22Rv1 (cell line): Measurements from ENCODE around the gene WDR5.
"Not testable (repeated sequence)": the region's sequence is repeated elsewhere in the genome, so short reads cannot be mapped to it uniquely, and the experiment has no call there.

Experiments used
- H3K27ac ChIP-seq: fragments of 450-650 bp; 2 replicates; pipeline ENCODE4 v1.5.1; 2017
- ZFX ChIP-seq: fragments of 450-650 bp; IDR thresholded peaks from 2 replicates; pipeline ENCODE4 v1.6.1; 2017; ENCODE audit warnings: antibody characterized with exemption, borderline replicate concordance
- TF ChIP-seq, protein P1 (sequence below): fragments of 450-650 bp; IDR thresholded peaks from 2 replicates; pipeline ENCODE4 v1.5.1; 2017; ENCODE audit warnings: mild to moderate bottlenecking

WDR5 gene

DNA sequence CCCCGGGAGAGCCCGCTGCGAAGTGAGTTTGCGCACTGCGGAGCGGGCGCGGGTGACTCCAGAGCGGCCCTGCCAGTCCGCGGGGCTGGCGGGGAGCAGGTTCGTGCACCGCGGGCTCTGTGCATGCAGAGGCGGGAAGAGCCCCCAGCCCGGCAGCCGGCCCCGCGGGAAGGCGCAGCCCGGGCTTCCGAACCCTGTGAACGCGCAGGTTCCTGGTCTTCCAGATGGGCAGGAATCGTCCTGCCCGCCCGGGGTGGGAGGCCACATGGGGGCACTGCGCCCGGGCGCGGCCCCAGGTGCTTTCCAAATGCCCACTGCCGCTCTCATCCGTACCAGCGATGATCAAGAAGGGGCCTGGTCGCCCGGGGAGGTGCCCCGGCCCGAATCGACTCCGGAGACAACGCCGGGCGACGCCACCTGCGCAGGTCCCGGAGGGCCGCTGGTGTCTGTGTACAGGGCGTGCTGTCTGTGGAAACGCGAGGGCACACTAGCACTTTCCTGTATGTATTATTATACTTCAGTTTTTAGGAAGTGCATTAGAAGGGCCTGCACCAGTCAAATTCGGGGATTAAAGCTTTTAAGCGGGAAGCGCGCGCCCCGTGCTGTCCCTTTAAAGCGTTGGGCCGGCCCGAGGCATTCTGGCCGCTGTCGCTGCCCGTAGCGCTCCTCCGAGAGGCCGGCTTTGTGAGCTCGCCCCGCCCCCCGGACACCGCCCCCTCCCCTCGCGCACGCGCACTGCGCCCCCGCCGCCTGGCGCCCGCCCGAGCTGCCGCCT is at the start of gene WDR5:
WDR5 (plus strand) TSS at position 740 of the 775 bp plus-strand sequence. CDS start 3,796 bp downstream, outside the sequence.
- peak within 1 kb of the TSS; percentile 92 for H3K27ac ChIP-seq
- TF ChIP-seq, protein P1, sequence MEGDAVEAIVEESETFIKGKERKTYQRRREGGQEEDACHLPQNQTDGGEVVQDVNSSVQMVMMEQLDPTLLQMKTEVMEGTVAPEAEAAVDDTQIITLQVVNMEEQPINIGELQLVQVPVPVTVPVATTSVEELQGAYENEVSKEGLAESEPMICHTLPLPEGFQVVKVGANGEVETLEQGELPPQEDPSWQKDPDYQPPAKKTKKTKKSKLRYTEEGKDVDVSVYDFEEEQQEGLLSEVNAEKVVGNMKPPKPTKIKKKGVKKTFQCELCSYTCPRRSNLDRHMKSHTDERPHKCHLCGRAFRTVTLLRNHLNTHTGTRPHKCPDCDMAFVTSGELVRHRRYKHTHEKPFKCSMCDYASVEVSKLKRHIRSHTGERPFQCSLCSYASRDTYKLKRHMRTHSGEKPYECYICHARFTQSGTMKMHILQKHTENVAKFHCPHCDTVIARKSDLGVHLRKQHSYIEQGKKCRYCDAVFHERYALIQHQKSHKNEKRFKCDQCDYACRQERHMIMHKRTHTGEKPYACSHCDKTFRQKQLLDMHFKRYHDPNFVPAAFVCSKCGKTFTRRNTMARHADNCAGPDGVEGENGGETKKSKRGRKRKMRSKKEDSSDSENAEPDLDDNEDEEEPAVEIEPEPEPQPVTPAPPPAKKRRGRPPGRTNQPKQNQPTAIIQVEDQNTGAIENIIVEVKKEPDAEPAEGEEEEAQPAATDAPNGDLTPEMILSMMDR: peak; percentile 27; the same call in 1 of the 2 replicates
- no peak for TF ChIP-seq ZFX

DNA sequence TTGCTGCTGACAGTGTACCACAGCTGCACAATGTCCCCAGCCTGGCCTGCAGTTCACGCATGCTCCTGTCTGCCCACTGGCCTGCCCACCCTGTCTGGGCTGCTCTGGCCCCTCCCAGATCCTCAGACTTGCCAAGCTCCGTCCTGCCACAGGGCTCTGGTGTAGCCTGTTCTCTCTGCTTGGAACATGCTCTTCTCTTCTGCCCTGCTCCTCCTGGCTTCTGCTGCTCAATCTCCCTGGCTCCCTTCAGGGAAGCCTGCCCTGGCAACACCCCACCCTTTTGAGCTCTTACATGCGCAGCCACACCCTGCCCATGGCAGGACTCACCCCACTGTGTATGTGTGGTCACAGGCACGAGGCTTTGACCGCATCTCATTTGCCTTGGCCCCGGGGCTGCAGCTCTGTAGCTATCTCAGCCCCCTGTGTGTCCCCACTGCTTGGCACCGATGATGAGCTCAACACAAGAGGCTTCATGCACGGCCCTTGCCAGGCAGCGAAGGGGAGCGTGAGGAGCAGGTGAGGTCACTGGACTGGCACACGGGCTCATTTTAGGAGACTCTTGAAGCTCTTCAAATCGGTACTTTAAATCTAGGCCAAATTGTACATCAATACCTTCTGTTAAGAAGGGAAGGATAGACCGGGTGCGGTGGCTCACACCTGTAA is 47.7 kb upstream of the WDR5 start:
- TF ChIP-seq ZFX: no peak
- TF ChIP-seq, protein P1: no peak
- H3K27ac ChIP-seq: no peak overlapping the region

DNA sequence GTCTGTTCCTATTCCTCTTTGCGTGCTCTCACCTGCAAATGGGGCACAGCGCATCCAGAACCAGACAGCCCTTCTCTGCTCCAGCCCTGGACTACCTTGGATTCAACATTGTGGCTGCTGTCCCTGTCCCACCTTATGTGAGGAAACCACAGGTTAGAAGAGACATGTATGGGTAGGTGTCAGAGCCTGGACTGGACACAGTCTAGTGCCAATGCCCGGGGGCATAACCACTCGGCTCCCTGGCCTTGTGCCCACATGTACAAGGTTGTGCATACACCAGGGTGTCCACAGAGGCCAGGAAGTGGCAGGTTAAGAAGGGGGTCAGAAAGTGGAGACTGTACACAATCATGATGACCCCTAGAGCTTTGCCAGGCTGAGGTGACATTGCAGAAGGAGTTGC is 45.9 kb upstream of the WDR5 start:
- H3K27ac ChIP-seq: no peak overlapping the region
- TF ChIP-seq, protein P1: no peak
- no peak for TF ChIP-seq ZFX

DNA sequence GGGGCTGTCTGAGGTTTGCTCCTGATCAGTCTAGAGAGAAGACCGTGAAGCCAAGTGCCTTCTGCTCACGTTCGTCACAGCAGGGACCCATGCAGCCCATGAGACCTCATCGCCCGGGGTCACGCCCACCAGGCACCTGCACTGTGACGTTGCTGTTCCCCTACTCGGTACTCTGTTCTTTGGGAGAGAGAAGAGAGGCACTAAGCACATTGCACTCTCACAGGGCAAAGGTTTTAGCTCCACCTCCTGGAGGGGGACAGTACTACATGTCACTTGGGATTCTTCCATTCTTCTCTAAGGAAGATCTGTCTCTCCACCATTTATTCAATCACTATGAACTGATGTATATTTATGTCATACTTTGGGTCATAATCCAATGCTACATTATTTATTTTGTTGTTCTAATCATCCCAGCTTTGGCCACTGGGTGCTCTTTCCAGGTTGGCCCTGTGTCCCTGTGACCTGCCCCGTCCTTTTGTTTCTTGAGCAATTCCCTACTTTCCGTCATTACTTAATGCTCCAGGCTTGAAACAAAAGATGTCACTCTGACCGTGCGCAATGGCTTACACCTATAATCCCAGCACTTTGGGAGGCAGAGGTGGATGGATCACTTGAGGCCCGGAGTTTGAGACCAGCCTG is 36.6 kb upstream of the WDR5 start:
- TF ChIP-seq ZFX: no peak
- TF ChIP-seq, protein P1: peak; percentile 86
- H3K27ac ChIP-seq: no peak overlapping the region

DNA sequence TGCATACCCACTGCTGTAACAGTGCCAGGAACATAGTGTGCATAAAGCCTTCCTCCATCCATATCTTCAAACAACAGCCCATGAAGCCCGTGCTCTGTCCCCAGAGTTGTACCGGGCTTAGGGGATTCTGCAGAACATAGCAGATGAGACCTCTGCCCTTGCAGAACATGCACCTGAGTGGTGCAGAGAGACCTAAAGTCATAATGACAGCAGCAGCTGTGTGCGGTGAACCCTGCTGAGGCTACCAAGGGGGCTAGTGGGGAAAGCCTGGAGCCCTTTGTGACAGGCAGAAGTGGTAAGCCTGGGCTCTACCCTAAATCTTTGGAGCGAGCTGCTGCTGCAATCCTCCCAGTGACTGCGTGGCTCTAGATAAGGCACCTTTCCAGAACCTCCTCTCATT is 35.8 kb upstream of the WDR5 start:
- no peak overlapping the region for H3K27ac ChIP-seq
- TF ChIP-seq ZFX: no peak
- TF ChIP-seq, protein P1: no peak

DNA sequence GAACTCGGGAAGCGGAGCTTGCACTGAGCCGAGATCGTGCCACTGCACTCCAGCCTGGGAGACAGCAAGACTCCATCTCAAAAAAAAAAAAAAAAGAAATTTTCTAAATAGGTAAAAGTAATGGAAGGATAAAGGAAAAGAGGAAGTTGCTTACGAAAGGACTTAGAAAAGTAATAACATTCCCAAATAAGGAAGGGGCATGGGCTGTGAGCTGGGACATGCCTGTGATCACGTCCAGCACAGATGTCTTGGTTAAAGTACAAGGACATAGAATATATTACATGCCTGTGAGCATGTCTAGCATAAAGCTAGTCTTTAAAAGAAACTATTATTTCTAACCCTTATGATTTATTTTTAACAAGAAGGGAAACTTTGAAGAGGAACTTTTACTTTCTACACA is 34.7 kb upstream of the WDR5 start:
- H3K27ac ChIP-seq: not testable (repeated sequence)

DNA sequence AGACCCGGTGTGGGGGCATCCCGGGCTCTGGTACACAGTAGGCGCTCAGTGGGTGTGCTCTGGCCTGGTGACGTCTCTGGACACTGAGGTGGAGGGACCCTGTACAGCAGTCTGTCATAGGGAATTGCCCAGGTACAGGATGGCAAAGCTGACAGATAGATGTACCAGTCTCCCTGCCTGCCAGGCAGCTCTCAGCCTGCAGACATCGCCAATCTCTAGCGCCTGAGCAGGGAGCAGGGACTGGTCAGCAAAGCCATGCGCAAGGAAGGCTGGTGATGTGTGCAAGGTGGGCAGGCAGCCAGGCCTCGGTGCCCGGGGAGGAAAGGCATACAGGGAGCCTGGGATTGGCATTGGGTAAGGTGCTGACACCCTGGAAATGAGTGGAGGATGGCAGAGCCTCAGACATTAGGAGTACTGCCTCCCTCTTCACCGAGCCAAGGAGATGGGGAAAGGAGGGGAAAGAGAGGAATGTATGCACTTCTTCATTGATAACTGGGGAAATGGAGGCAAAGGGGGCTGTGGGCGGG is 34.2 kb upstream of the WDR5 start:
- TF ChIP-seq, protein P1: no peak
- no peak for TF ChIP-seq ZFX
- no peak overlapping the region for H3K27ac ChIP-seq
